Measurements from ENCODE around the gene RHOT1.
"Not testable (repeated sequence)": the region's sequence is repeated elsewhere in the genome, so short reads cannot be mapped to it uniquely, and the experiment has no call there.

The RHOT1 gene

GRCh38 chr17:32142038-32142856 lies at the start of gene RHOT1:
TSS of gene RHOT1 (plus strand) at chr17:32142502. CDS start at chr17:32142693, 191 bp downstream.
- in situ Hi-C loops (cut with HindIII; ENCODE audit: low sequenced_read_pairs): loop anchor here (5.0 to 25.0 kb wide), 2 partner anchors 50 to 130 kb away; partner anchors contain the start of gene LRRC37B

DNA sequence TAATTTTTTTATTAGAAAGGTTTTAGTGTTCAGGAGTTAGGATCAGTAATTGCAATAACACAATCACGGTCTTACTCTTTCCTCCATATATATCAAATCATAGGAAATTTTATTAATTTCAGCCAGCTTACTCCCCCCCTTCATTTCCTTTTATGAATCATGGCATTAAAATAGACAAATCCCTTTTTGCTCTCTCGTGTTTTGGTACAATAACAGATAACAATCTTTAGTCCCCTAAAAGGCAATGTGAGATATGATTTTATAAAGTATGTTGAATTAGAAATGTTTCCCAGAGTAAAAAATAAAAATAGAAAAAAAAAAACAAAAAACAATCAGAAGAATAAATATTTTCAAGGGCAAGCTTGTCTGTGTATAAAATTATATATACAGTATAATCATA lies 42.6 kb upstream of the RHOT1 start:
- in situ Hi-C loops (cut with HindIII; ENCODE audit: low sequenced_read_pairs): no loop called here

- in situ Hi-C loops (cut with HindIII; ENCODE audit: low sequenced_read_pairs): not testable (repeated sequence)
Observed at GRCh38 chr17:32100323-32100722, 42.0 kb upstream of the RHOT1 start.

- in situ Hi-C loops (cut with HindIII; ENCODE audit: low sequenced_read_pairs): no loop called here
Observed at GRCh38 chr17:32100971-32101631, 41.2 kb upstream of the RHOT1 start.

- in situ Hi-C loops (cut with HindIII; ENCODE audit: low sequenced_read_pairs): no loop called here
Observed at GRCh38 chr17:32102172-32102571, 40.1 kb upstream of the RHOT1 start.

DNA sequence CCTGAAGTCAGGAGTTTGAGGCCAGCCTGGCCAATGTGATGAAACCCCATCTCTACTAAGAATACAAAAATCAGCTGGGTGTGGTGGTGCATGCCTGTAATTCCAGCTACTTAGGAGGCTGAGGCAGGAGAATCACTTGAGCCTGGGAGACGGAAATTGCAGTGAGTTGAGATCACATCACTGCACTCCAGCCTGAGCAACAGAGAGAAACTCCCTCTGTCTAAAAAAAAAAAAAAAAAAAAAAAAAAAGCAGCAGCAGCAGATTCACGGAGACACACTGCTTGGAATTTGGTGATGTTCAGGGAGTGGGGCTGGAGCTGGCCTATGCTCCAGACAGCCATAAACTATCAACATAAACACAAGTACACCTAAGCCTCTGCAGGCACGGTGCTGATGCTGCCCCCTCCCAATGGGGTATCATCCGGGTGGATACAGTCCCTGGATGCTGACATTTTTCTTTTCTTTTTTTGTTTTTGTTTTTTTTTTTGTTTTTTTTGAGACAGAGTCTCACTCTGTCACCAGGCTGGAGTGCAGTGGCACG lies 39.6 kb upstream of the RHOT1 start:
- in situ Hi-C loops (cut with HindIII; ENCODE audit: low sequenced_read_pairs): no loop called here

DNA sequence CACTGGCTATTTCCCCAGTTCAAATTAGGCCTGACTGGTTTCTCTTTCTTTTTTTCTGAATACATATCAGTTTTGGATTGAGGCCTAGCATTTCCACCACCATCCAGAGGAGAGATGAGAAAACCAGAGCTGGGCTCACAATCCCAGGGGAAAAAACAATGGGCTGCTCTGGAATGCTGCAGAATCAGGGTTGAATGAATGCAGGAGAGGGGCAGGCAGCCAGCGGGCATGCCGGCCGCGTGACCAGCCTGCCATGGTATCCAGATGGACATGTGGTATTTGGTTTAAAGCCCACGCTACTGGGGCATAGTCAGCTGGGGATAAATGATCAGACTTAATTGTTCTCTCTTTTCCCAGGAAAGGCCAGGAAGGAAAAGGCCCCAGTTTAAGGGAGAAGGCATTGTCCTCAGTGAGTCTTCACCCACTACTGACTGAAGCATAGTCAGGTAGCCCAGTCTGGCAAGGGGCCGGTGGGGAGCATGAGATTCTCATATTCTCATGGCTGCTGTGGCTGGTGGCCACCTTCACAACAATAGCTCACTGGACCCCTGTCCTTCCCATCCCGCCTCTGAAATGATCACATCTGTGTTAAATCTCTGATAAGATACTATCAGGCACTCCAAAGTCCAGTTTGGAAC lies 38.7 kb upstream of the RHOT1 start:
- in situ Hi-C loops (cut with HindIII; ENCODE audit: low sequenced_read_pairs): no loop called here

- in situ Hi-C loops (cut with HindIII; ENCODE audit: low sequenced_read_pairs): no loop called here
Observed at GRCh38 chr17:32104158-32104557, 38.1 kb upstream of the RHOT1 start.

DNA sequence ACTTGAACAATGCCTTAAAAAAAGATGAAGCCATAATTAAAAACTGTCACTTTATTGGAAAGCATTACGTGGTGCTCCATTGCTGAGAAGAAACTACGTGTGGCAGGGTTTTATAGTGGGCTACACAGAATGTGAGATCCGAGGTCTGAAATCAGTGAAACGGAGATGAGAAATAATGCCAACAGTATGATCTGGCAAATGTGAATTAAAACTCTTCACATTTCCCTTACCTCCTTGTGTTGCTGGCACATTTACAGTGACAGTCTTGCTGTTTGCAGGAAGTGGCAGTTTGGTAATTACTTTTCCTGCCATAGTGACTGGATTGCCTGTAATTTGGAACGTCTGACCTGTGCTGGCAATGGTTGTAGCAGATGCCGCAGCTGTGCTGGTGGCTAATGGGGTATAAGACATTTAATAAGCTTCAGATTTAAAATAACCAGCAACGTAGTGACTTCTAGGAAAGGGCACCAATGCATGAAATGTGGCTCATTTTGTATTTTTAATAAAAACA lies 35.8 kb upstream of the RHOT1 start:
- in situ Hi-C loops (cut with HindIII; ENCODE audit: low sequenced_read_pairs): not testable (repeated sequence)

DNA sequence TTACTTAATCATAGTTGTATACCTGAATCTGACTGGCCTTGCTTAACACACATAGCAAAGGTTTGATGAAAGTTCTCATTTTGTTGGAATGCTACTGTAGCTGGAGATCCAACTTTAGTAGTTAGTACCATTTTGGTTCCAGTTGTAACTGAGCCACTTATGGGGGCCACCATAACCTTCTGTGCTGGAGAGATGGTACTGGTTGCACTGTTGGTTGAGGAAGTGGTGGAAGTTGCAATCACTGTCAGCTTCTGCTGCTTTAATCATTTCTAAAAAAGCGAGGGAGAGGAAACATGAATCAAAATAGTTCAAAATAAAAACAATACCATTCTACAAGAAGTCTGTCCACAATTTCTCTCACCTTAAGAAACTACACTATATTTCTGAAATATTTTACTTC lies 35.1 kb upstream of the RHOT1 start:
- in situ Hi-C loops (cut with HindIII; ENCODE audit: low sequenced_read_pairs): not testable (repeated sequence)

DNA sequence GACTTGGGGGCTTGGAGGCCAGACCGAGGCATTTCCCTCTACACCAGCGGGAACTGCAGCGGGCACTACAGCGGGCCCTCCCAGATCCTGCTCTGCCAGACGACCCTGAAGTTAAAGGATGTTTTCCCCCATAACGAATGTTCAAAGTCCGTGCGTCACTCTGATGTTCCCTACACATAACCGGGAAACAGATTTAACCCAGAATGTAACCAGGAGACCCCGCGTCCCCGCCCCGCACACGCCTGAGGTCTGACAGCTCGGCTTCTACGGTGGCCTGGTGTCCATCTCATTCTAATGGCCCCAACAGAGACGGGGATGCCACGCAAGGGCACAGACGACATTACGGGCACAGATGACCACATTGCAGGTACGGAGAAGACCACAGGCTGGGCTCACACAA lies 31.7 kb upstream of the RHOT1 start:
- in situ Hi-C loops (cut with HindIII; ENCODE audit: low sequenced_read_pairs): no loop called here

GRCh38 chr17:32111141-32111771 lies 31.0 kb upstream of the RHOT1 start:
- in situ Hi-C loops (cut with HindIII; ENCODE audit: low sequenced_read_pairs): no loop called here

GRCh38 chr17:32112416-32112815 lies 29.9 kb upstream of the RHOT1 start:
- in situ Hi-C loops (cut with HindIII; ENCODE audit: low sequenced_read_pairs): no loop called here

DNA sequence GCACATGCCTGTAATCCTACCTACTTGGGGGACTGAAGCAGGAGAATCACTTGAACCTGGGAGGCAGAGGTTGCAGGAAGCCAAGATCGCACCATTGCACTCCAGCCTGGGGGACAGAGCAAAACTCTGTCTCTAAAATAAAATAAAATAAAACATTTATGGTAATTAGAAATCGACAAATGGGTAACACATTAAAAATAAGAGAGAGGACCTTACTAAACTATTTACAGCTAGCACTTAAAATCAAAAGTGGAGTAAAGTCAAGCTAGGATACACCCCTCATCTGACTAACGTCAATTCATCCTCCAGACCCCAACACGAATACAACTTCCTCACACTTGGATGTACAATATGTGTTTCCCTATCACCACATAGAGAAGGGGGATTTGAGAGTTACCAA lies 27.8 kb upstream of the RHOT1 start:
- in situ Hi-C loops (cut with HindIII; ENCODE audit: low sequenced_read_pairs): no loop called here

DNA sequence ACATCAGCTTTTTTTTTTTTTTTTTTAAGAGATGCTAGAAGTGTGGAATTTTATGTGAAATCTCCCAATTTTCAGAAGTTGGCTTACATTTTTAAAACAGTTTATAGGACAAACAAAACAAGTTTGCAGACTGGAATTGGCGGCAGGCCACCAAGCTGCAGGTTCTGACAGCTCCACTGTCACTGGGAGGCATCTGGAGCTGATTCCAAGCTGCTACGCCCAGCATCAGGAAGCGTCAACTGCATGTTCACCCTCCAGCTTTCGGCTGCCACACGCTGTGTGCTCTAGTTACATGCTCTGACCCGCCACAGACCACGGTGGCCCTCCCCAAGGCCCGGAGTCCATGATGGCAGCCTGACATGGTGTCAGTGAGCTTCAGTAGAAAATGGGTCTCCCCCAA lies 26.8 kb upstream of the RHOT1 start:
- in situ Hi-C loops (cut with HindIII; ENCODE audit: low sequenced_read_pairs): not testable (repeated sequence)

DNA sequence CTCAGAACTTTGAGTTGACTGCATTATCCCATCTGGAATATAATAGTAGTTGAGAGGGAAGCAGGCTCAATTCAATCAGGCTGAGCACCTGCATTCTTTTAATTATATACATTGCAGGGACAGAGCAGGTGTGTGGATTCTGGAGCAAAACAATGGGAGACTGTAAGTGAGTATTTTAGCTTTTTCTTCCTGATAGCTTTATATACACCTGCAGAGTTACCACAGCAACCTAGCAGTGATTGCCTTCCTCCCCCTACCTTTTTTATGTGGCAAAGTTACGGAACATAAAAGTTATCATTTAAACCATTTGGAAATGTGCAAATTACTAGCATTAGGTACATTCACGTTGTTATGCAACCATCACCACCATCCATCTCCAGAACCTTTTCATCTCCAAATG lies 25.4 kb upstream of the RHOT1 start:
- in situ Hi-C loops (cut with HindIII; ENCODE audit: low sequenced_read_pairs): no loop called here

DNA sequence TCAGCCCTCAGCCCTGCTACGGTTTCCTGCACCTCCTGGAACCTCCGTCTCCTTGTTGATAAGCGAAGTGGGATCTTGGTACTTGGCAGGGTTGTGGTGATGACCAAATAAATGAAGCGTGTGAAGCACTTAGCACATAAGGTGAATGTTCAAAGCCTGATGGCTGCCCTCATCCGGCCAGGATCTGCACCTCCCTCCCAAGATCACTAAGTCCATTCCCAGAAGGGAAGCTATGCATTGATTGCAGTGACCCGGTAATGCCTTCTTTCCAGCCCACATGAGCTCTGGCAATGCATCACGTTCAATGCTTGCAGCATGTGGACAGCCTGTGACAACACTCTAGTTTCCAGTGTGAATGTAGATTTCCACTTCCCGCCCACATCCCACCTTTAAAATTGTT lies 24.9 kb upstream of the RHOT1 start:
- in situ Hi-C loops (cut with HindIII; ENCODE audit: low sequenced_read_pairs): no loop called here

DNA sequence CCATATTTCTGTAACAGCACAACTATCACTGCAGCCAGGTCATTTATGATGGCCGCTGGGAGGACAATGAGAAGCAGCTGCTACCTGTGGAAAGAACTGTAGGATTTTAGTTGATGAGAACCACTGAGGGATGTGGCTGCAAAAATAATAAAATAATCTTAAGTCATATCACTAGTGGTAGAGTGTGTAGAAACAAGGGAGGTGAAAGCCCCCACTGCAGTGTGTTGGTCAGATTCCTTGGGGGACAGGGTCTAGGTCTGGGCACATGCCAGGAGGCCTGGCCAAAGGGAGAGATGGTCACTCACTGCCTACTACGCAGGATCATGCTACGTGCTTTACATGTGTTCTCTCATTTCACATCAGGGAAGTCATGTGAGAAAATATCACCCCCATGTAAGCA lies 24.2 kb upstream of the RHOT1 start:
- in situ Hi-C loops (cut with HindIII; ENCODE audit: low sequenced_read_pairs): not testable (repeated sequence)

DNA sequence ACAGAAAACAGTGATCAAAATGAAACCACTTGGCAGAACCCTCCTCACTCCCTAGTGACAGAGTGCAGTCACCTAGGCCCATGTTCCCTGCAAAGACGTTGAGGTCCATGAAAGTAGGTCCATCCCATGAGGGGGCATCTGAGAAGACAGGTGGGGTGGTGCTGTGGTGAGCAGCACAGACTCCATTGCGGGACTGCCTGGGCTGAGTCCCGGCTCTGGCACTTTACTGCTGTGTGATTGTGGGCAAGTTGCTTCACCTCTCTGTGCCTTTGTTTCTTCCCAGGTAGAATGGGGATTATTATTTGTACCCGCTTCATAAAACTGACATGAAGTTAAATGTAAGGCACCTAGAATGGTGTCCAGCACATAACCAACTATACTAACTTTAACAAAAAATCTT lies 23.5 kb upstream of the RHOT1 start:
- in situ Hi-C loops (cut with HindIII; ENCODE audit: low sequenced_read_pairs): no loop called here

DNA sequence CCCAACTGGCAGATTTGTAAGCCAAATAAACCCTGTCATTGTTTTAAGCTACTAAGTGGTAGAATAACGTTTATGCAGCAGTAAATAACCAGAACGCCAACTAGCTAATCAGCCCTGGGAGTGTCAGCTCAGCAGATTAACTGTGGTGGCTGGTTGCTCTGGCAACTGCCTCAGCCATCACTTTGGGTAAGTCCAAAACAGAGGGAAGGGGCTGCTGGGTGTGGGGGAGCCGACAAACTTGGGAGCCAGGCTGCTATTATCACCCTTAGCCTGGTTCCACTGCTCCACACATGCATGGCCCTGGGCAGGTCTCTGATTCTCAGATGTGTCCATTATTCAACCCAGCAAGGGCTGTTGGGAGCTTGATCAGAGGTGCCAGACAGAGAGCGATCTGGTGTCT lies 22.2 kb upstream of the RHOT1 start:
- in situ Hi-C loops (cut with HindIII; ENCODE audit: low sequenced_read_pairs): no loop called here

DNA sequence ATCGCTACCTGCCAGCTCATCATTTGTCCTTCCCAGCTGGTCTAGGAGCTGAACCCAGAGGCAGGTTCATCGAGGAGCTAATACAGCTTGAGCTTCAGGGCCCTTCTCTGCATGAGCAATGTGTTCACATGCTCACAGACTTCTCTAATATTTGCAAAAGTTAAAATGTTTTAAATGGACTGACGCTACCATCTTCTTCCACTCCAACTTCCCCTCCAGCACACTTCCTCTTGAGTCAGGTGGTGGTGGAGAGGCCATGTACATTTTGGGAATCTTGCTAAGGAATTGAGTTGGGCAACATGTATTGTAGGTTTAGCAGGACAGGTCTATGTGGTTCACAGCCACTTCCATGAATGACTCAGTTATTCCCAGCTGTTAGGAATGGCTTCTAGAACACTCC lies 21.6 kb upstream of the RHOT1 start:
- in situ Hi-C loops (cut with HindIII; ENCODE audit: low sequenced_read_pairs): no loop called here

Data from endothelial cell of hepatic sinusoid (primary cell).